HG03025 (cell line): ENCODE data around the gene ZIC1.

Experiments
- ATAC-seq: cut with Tn5 transposase; IDR thresholded peaks from one replicate; pipeline ENCODE4 v1.9.1; 2021; ENCODE audit warnings: mild to moderate bottlenecking, moderate library complexity; ENCODE audit not compliant: unreplicated experiment, low FRiP score

The ZIC1 gene

GRCh38 chr3:147379651-147380050, 29.5 kb upstream of the ZIC1 start:
- no peak for ATAC-seq

GRCh38 chr3:147380387-147380951, 28.7 kb upstream of the ZIC1 start:
- no peak for ATAC-seq

DNA sequence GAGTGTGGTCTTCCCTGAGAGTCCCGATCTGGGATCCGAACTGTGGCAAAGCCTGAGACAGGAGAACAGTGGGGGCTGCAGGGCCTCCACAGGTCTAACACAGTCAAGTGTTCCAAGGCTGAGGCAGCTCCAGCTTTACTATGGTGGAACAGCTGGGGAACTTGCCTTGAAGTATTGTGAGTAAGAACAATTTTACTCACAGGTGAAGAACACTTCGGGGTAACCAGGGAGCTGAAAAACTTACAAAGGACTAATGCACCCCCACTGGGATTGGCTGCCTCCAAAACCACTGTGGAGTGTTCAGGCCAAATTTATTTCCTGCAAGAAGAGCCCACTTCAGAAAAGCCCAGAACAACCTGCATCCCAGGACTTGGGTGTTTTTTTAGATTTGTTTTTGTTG, 28.2 kb upstream of the ZIC1 start:
- no peak for ATAC-seq

DNA sequence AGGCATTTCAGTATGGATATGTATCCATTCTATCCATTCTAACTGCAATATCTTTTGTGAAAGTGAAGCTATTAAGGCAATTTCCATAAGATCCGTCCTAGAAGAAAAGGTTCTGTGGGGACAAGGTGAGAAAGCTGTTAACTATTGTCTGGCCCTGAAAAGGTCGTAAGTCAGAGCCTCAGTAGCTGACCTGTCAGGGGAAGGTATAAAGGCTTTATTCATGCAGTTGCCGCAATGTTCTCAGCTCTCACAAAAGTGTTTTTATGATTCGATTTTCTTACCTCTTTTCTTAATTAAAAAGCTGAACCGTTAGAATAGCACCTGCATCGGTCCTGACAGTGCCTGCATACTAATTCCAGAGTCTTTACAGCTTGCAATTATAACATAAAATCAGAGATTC, 27.6 kb upstream of the ZIC1 start:
- ATAC-seq, result no peak

DNA sequence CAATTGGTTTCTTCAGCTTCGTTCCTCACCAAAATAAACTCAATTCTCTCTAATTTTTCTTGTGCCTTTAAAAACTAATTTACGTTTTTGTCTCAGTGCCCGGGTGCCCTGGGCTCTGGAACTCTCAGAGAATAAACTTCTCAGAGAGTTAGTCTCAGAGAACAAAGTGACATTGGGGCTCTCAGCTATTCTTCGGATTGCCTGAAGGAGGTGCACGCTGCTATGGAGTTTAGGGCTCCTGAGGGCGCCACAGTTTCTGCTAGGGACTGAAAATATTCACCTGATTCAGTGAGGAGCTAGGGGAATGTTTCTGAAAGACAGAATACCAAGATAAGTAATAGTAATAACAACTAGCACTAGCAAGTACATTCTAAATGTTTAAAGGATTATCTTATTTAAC, 25.5 kb upstream of the ZIC1 start:
- ATAC-seq, result no peak

DNA sequence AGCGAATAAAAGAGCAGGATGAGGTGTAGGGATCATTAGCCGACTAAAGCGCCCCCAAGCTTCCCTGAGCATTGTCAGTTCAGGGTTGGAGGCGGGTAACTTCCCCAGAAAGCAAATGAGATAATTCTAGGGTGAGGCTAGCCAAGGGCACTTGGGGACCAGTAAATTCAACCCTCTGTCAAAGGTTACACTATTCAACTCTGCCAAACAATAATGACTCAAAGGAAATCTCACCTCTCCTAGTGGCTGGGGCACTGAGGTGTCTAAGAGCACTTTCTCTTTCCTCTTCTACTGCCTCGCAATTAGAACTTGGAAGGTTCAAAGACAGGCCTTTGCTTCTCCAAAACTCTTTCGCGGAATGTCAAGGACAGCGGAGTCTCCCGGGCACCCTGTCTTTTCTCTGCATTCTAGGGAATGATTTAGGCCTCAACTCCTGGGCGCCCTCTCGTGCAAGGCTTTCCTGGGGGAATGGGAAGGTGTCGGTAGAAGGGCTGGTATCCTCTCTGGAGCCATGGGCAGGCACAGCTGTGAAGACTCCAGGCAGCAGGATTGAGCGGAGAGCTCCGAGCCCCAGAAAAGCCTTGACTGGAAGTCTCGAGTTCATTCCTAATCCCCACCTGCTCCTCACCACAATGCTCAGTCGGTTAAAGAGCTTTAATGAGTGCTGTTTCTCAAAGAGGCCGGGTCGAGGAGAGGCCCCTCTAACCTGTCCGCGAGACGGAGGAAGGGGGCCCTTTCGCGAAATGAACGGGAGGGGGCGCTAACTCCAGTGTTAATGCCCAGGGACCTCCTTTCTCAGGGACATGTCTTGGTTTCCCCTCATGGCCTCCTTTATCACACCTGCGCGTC, 24.7 kb upstream of the ZIC1 start:
- no peak for ATAC-seq

DNA sequence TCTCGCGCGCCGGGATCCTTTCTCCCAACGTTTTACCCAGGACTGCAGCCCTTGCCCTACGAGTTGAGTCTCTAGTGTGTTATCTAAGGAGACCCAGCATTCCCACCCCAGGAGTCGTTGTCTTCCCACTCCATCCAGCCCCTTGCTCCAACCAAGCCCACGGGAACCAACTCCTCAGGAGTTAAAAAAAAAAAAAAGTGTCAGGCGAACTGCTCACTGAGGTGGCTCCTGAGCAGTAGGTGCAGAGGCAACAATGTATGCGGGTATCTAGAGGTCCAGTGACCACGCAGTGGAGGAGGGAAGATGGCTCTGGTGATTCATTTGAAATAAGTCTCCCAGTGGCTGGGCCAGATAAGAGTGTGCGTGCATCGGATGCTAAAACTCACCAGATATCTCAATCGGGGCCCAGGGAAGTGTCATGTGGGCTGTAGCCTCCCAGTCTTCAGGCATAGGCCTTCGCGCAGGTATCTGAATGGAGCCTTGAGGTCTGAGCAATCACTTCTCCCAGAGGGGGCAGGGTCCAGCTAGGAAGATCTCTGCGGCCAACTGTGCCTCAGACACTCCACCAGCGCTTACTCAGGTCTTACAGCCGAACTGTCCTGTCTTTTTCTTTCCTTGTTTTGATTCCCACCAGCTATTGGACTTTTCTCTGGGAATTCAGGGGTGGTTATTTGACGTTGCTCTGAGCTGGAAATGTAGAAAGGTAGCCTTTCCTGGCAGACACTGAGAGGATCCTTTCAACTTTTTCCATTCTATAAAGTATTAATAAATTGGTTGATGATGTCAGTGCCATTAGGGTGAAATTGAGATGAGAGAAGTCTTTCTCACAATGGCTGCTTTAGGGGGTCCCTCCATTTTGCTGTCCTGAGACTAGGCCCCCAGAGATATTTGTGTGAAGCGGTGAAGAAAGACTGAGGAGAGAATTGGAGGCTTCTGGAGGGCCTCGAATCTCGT, 23.8 kb upstream of the ZIC1 start:
- ATAC-seq, result no peak

DNA sequence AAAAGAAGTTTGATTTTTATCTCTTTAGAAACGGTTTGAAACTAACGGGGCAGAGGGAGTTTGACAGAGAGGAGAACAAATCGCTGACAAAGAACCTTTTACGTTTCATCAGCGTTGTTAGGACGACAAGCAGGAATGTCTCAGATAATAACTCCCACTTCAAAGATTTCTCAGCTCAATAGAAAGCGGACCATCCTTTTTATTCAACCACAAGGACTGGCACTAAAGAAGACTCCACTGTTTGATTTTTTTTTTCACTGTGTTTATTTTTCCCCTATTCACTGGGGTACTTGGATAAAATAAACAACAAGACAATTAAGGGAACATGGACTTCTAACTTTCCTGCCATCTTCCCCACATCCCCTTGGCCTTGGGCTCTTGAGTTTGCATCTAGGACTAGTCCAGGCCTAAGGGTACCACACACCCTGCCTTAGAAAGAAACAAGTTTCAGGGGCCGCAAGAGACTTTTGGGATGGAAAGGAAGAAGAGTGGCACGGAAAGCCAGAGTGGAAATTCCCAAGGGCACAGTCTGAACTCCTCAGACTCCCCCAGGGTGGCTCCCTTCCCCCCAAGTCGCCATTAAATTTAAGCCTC, 21.8 kb upstream of the ZIC1 start:
- ATAC-seq, result no peak

DNA sequence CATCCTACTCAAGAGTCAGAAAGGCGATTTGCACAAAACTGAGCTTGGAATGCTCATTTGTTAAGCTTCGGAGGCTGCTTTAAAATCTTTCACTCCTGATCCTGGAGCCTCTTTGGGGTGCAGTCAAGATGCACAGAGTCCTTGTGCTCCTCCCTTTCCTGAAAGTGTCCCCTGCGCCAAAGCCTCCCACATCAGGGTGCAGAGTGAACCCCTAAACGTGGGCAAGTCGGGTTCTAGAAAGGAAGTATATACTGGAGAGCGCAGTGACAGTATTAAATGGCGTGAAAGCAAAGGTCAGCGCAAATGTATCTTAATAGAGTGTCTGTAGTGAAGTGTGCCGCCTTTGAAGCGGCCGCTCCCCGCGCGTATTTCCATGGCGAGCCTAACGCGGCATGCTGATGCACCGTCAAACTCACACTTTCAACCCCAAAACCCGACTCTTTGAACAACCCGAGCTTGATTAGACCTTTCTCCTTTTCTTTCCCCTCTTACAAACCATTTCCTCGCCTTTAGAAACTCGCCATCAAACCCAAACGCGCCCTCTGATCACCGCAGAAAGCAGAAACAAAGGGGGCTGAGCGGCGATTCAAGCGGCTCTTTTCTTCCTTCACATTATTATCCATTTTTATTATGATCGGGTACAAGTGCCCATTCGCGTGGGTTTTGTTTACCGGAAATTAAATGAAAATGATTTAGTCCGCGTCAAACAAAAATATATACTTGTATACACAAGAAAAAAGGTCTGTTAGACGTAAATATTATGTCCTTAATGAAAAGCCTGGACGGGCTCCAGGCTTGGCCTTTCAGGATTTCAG, 21.1 kb upstream of the ZIC1 start:
- ATAC-seq, result no peak

DNA sequence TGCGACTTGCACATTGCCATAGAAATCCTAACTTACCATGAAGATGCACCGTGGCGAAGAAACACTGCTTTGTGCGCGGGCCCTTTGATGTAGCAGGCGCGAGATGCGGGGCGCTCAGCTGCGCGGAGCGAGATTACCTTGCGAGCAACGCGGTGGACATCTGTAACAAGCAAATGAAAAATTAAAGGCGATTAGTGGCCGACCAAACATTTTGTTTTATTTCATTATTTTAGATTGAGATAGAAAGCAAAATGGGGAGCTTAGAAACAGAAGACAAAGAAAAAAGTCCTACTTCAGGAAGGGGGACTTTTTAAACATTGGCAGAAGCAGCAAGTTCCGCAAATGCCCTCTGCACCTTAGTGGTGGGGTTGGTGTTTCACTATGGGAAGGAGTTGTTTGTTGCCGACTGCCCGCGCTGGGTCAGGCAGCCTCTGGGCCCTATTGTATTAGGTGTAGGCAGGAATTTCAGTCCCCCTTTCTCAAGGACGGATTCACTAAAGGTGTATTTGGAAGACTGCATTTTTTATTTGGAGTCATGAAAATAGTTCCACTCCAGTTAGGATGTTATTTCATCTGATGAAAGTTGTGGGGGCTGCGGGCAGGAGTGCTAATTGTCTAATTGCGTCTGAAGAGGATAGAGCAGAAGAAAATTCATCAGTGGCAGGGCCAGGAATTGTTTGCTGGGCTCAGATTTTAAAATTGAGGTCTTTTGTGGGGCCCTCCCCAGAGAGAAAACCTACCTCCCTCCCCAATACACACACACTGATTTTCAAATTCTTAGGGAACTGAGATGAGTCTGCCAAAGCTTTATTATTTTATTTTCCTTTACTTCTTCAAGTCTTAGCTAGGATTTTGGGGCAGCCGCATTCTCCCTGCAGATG, 20.2 kb upstream of the ZIC1 start:
- no peak for ATAC-seq

DNA sequence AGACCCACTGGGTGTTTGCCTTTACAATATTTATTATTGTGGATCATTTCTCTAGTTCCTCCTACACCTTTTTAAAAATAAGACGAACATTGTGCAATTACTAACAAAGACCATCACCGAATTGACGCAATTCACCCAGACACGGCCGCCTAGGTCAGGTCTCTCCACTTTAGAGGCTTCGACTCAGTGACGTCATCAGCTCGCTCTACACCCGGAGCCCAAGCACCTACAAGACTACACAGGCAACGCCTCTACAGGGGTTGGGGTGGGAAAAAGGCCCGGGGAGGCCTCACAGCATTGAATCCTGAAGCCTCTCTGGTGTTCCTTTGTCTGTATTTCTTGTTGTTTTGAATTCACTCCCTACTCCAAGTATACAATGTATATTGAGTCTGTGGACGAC, 19.4 kb upstream of the ZIC1 start:
- no peak for ATAC-seq

DNA sequence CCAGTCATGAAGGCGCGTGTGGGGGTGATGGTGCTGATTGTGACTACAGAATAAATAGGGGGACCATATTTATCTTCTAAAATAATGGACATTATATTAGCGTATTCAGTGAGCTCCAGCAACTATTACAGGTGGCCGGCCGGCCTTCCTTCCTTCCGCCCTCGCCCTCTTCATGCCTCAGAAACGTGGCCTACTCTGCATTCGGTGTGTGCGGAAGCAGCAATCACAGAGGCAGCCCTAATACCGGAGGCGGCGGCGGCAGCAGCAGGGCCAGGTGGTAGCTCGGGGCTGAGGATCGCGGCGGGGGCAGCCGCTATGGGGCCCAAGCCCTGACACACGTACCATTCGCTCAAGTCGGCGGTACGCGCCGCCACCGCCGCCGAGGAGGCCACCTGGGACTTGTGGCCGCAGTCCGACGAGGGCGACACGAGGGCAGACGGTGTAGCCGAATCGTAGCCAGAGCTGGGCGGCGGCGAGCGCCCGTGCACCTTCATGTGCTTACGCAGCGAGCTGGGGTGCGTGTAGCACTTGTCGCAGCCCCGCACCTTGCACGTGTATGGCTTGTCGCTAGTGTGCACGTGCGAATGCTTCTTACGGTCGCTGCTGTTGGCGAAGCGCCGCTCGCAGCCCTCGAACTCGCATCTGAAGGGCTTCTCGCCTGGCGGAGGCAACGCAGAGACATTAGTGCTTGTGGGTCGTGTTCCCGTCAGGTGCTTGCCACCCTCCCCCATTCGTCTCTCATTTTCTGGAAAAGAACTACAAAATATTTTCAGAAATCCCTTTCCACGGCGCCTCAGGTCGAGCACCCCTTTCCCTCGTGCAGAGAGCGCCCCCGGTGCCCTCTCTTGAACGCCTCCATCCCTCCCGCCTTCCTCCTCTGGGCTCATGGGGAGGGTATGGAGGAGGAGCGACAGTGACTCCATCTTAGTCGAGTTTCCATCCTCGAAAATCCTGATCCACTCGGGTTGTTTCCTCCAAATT, 18.3 kb upstream of the ZIC1 start:
- no peak for ATAC-seq

DNA sequence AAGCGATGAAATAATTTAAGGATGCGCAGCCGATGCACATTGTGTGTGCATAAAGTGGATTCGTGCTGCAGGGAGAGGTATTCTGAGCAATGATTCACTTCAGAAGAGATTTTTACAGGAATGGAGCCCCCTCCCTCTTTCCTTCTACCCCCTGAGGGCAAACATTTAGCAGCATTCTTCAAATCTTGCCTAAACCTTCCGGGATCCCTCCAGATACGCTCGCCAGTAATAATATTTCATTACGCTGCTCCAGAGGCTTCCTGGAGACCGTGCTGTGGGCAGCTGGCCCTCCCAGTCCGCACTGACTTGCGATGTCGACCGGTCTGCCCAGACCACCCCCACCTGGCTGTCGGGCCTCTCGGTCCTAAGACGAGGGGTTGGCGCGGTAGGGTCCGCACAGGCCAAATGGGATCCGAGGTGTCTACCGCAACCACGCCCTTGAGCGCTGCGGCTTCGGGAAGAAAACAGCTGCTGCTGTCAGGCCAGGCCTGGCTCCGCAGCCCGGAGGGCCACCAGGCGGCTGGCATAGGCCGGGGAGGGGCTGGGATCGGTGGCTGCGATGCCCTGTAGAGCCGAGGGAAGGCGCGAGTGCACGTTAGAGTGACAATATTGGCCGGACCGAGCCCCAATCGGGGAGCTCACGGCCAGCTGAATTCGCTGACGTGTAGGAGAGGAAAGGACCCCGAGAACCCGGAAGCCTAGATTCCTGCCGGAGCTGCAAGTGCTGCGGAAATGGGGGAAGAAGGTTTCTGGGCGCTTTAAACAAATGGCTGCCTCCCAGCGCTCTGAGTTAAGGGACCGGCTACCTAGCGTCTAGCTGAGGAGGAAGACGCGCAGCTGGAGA, 17.2 kb upstream of the ZIC1 start:
- no peak for ATAC-seq

DNA sequence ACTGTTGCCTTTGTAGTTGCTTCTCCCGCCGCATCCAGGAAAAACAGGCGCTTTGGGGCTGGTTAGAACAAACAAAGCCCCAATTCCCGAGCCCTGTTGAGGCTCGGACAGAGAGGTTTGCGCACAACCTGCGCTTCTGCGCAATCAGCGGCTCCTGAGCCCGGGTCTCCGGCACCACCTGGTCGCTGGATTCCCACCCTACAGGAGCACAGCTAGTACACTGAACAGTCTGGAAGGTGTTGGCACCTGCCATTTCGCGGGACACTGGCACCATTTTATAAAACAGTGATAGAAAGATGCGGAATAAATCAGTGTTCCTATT, 16.6 kb upstream of the ZIC1 start:
- ATAC-seq, result no peak

GRCh38 chr3:147393261-147393942, 15.8 kb upstream of the ZIC1 start:
- ATAC-seq, result no peak
